ENCODE data around the gene ABTB1.
A peak's percentile ranks its signal among the peaks of the same experiment; 100 is the strongest.

The ABTB1 gene

DNA sequence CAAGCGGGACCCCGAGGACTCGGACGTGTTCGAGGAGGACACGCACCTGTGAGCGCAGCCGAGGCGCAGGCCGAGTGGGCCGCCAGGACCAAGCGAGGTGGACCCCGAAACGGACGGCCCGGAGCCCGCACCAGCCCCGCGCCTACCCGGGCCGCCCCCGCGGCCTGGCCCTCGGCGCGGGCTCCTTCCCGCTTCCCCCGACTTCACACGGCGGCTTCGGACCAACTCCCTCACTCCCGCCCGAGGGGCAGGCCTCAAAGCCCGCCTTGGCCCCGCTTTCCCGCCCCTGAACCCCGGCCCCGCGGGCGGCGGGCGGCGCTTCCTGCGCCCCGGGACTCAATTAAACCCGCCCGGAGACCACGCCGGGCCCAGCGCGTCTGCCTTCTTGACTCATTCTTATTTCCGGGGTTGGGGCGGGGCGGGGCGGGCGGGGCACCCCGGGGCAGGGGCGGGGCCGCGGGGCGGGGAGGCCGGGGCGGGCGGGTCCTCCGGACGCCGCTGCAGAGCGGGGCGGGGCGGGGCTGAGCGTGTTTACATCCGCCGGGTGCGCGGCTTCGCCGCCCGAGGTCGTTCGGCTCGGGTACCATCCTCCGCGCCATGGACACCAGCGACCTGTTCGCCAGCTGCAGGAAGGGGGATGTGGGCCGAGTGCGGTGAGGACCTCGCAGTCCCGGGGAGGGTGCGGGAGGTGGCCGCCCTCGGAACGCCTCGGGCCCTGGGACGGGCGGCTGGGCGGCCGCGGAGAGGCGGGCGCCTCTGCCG, at the start of gene ABTB1:
TSS of gene ABTB1 (plus strand) at position 524 of the 762 bp plus-strand sequence. CDS start at position 598, 74 bp downstream.
- DNase-seq (ENCODE audit: low read depth) = peak; percentile 75

DNA sequence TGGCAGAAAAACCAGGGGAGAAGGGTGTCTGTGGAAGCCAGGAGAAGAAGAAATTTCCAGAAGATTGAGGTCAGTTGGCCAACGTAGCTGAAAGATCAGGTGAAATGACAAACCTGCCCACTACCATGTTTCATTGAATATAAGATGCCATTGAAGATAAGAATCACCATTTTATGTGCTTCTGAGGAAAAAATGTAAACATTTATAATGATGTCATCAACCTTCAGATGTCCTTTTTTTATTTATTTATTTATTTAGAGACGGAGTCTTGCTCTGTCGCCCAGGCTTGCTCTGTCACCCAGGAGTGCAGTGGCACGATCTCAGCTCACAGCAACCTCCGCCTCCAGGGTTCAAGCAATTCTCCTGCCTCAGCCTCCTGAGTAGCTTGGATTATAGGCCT, 48.7 kb upstream of the ABTB1 start:
- DNase-seq (ENCODE audit: low read depth) = no peak

DNA sequence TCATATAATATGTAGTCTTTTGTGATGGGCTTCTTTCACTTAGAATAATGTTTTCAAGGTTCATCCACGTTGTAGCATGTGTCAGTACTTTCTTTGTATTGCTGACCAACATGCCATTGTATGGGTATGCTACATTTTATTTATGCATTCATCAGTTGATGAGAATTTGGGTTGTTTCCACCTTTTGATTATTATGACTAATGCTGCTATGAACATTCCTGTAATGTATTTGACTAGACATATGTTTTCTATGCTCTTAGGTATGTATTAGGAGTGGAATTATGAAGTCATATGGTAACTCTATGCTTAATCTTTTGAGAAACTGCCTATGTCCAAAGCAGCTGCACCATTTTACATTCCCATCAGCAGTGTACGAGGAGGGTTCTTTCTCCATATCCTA, 46.9 kb upstream of the ABTB1 start:
- no peak for DNase-seq (ENCODE audit: low read depth)

DNA sequence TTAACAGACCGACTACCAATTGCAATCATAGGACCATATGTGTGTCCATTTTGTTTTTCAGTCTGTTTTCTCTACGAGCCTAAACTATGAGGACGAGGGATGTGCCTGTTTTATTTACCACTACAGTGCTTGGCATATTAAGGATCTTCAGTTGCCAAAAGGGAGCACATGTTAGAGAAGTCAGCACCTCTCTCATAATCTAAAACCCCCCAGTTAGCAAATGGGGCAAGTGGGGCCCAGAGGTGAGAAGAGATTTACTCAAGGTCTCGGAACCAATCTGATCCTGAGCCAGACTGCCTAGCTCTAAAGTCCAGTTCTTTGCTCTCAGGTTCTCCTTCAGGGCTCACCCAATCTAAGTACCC, 44.3 kb upstream of the ABTB1 start:
- DNase-seq (ENCODE audit: low read depth) = no peak

DNA sequence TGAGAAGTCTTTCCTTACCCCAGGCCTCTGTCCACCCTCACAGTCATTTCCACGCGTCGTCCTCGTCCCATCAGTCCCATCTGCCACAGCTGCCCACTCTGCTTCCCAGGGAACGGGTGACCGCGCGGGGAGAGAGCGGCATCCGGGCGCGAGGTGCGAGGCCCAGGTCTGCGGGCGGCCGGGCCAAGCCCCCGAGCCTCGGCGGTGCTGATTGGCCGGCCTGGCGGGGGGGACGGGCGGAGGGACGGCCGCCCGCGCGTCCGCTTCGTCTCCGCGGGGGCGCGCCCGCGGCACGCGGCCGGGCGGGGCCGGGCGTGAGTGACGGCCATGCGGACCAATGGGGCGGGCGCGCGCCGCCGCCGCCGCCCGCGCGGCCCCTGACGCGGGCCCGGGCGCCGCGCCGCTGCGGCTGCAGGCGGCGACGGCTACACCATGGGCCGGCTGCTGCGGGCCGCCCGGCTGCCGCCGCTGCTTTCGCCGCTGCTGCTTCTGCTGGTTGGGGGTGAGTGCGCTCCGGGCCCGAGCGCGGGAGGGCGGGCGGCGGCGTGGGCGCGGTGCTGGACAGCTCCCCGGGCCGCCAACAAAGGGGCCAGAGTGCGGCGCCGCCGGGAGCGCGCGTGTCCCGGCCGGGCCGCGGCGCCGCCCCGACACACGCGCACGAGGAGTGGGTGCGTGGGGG, 43.8 kb upstream of the ABTB1 start, which contains the start of gene PODXL2:
TSS of gene PODXL2 (plus strand) at position 398 of the 679 bp plus-strand sequence. CDS start at position 433, 35 bp downstream.
- DNase-seq (ENCODE audit: low read depth) = peak; percentile 63

DNA sequence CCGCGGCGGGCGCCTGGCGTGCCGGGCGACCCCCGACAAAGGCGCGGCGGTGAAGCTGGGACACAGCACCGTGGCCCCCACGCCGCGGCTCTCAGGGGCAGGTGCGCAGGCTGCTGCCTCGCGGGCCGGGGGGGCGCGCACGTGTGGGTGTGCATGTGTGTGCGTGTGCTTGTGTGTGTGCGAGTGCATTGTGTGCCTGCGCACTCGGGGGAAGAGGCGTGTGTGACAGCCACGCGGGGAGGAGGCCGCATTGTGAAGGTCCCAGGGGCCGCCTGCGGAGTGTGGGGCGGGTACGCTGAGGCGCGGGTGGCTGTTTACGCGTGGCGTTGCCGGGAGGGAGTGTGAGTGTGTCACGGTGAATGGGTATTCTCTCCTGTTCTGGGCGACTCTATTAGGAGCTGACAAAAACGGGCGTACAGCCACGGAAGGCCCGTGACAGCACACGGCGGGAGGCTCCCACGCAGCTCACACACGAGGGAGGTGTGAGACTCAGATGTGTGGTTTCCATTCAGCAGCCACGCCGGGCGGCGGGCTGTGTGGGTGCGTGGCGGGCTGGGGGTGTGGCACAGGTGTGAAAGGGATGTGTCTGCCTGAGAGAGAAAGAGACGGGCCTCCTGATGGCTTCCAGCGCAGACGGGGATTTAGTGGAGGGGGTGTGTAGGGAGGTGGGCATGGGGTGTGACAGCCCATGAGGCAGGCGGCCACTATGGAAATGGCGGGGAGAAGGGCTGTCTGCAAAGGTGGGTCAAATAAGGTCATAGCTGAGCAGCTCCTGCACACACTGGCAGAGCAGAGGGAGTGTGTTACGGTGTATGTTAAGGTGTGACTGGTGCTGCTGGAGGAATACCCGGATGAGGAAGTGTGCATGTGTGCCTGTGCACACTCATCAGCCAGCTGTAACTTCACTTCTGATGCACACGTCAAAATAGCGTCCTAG, 43.0 kb upstream of the ABTB1 start:
- no peak for DNase-seq (ENCODE audit: low read depth)

DNA sequence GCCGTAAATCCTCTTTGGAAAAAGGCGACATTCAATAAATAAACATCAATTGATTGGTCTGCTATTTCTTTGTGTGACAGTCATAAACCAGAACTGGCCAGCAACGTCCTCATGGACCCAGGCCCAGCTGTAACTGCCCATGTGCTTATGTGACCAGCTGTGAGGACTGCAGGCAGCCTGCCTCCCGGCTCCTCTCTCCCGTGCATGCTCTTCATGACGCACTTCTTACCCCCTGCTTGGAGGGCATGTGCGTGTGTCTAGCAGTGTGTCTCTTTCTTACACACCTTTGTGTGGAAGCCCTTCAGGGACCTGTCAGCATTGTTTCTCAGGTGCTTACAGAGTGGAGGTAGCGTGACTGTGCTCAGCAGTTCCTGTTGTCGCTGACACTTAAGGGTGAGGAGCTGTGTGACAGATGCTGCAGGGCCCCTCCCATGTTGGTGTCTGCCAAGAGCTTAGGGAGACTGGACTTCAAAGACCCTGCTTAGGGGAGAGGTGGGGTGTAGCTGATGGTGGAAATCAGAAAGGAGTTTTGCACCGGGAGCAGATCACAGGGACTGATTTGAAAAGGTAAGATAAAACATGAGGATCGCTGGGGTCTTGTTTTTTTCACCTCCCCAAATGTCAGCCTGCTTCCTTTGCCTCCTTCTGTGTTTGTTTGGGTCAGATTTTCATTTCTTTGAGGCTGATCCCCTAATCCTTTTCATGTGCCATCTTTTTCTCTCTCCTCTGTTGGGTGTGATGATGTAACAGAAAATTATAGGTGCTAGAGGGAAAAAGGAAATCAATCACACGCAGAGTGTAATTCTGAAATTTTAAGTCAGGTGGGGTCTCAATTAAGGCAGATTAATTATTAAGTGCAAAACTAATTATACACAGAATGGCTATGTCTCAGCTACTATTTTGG, 41.7 kb upstream of the ABTB1 start:
- no peak for DNase-seq (ENCODE audit: low read depth)

DNA sequence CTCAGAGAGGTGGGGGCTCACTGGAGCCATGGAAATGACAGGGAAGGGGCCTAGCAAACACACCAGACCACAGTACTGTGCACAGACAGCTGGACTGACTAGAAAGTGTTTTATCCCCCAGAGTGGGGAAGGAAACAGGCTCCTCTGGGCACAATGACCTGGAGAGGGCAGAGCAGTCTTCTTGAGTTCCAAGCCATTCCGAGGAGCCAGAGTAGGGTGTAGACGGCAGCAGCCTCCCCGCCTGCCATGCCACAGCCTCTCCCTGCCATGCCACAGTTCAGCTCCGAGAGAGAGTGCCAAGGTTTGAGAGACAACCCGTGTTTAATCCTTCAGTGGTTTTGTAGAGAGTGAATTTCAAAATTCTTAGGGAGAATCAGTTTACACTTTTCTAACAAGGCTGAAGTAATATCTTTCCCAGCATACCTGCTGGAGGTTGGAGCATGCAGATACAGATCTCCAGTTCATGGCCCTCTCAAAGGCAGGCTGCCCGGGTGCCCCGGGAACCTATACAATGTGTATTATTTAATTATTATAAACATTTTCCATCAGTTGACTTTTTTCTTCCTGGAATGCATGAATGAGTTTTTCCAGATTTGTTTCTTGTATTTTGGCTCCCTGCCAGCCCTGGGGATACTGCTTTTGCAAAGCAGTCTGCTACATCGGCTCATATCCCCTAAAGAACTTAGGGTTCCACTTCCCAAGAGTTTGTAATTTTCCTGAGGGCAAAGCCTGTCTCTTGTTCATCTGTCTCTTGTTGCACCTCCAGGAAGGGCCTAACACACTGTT, 40.5 kb upstream of the ABTB1 start:
- no peak for DNase-seq (ENCODE audit: low read depth)

DNA sequence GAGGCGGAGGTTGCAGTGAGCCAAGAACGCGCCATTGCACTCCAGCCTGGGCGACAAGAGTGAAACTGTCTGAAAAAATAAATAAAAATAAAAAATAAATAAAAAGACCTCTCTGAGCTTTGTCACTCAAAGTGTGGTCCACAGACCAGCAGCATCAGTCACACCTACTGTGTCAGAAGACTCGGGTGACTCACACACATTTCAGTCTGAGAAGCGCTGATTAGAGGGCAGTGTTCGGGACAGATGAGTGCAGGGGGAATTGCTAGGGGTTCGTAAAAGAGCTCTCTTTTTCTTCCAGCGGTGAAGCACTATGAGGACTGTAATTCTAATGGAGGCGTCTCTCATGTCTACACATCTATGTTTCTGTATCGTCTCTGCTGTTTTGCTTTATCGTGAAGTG, 38.1 kb upstream of the ABTB1 start:
- no peak for DNase-seq (ENCODE audit: low read depth)

DNA sequence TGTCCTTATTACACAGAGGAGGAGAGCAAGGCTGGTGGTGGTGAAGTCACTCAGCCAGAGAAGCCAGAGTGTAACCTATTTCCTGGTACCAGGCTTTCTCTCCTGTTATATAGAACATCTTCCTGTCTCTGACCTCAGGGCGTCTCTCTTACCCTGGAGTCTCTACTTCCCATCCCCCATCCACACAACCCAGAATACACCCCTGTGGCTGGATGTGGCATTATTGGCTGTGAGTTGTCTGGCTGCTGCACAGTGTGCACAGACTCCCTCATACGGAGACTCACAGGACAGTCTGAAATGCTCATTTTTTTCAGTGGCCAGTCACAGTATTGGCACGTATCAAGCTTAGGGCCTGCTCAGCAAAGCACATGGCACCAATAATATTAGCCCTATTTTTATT, 35.2 kb upstream of the ABTB1 start:
- DNase-seq (ENCODE audit: low read depth) = no peak

DNA sequence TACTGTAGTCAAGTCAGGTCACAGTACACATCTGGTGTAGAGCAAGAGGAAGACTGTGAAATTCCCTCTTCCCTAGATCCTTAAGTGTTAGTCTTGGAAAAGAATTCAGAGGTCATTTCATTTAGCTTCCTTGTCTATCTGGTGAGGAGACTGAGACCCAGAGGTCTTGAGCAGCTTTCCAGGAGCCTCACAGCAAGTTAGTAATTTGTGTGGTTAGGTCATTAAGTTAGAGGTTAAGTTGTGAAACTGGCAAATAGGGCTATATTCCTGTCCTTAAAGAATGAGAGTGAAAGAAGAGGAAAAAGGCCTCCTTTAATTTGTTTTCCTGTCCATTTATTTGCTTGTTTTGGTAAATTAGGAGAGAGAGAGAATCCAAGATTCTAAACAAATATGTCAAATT, 34.8 kb upstream of the ABTB1 start:
- no peak for DNase-seq (ENCODE audit: low read depth)

DNA sequence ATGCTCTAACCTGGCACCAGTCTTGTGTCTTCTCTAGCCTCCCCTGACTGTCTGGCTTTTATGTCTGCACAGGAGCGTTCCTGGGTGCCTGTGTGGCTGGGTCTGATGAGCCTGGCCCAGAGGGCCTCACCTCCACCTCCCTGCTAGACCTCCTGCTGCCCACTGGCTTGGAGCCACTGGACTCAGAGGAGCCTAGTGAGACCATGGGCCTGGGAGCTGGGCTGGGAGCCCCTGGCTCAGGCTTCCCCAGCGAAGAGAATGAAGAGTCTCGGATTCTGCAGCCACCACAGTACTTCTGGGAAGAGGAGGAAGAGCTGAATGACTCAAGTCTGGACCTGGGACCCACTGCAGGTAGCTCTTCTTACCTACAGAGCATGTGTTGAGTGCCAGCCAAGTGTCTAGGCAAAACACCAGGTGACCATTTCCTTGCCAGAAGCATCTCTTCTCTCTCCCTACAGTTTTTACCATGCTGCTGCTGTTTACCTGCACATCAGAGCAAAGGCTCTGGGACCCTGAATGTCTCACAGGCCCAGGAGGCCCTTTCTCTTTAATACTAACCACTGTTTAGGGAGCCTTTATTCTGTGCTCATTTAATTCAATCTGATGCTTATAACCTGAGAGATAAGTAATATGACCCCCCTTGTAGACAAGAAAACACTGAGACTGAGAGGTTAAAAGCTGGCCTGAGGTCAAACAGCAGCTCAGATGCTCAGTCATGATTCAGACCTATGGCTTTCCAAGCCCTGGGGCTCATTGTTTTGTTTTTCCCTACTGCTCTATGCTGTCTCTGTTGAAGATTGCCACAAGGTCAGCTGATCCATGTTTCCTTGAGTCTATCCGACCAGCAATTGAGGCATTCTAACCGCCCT, 33.3 kb upstream of the ABTB1 start:
- peak; percentile 74 for DNase-seq (ENCODE audit: low read depth)

DNA sequence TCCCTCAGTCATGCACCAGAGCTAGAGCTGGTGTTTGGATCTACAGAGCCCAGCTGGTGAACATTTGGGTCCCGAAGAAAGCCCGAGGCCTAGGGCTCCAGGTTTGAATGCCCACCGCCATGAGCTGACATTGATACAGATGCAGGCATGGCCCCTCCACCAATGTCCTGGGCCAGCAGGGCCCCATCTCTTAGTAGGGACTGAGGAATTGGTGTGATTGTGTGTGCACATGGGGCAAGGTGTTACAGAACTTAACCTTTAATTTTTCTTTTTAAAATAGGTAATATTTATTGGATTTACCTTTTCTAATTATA, 32.8 kb upstream of the ABTB1 start:
- DNase-seq (ENCODE audit: low read depth) = no peak

DNA sequence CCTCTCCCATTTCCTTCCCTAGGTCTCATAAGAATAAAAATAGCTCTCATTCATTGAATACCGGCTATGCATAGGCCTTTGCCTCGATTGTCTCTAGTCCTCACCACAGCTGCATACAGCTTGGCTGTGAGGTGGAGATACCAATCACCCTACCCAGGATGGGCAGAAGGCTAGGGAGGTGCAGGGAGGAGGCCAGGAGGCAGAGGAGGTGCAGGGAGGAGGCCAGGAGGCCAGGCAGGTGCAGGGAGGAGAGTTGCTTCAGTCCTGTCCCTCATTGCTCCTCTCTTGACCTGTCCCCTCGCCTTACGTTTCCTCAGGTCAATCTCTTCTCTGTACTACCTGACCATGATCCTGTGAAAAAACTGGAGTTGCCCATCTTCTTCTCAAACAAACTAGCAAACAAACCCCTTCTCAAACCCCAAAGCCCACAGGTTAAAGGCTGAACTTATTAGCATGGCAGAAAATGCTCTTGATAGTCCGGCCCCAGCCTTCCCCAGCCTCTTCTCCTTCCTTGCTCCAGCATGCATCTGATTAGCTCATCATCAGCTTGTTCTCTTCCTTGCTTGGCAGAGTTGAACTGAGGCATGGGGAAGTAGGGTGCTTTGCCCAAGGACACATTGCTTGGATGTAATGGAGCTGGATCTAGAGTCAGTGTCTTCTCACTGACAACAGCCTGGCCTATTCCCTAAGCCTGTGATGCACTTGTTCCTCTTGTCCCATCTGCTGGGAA, 27.9 kb upstream of the ABTB1 start:
- DNase-seq (ENCODE audit: low read depth) = no peak

DNA sequence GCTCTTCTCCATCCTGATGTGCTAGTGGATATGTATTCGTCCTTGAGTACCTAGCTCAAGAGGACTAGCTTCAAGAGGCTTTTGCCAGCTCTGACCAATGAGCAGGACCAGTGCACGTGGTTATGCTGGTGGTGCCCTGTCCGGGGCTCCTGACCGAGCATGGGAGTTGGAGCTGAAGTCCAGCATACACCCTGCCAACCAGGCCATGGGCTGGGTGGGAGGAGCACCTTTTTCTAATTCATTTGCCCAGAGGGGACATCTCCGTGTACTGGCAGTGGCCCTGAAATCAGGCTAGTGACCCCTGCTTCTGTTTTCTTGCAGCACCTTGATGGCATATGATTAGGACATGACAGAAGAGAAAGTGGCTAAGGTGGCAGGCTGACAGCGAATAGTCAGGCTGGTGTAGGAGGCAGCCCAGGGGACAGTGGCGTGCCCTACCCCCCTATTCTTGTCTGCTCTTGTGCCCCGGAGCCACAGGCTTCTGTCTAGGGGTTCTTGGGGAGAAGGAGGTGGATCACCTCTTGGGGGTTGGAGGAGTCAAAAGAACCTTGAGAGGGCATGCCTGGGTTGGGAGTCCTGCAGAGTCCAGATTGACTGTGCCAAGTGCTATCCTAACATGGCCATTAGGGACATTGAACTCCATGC, 27.3 kb upstream of the ABTB1 start:
- no peak for DNase-seq (ENCODE audit: low read depth)

DNA sequence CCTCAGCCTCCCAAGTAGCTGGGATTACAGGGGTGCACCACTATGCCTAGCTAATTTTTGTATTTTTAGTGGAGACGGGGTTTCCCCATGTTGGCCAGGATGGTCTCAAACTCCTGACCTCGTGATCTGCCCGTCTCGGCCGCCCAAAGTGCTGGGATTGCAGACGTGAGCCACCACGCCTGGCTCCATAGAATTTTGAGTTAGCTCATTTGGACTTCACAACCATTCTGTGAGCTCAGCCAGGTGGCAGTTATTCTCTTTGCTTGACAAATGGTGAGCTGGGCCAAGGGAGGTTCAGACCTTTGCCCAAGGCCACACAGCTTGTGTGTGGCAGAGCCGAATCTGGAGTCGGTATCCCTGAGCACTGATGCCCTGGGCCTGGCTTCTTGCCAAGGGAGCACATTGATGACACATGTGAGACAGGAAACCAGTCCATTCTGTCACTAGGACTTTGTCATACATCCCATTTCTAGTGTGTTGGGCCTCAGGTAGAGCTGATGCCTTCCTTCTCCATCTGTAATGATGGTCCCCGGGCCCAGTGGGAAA, 26.2 kb upstream of the ABTB1 start:
- DNase-seq (ENCODE audit: low read depth) = no peak

DNA sequence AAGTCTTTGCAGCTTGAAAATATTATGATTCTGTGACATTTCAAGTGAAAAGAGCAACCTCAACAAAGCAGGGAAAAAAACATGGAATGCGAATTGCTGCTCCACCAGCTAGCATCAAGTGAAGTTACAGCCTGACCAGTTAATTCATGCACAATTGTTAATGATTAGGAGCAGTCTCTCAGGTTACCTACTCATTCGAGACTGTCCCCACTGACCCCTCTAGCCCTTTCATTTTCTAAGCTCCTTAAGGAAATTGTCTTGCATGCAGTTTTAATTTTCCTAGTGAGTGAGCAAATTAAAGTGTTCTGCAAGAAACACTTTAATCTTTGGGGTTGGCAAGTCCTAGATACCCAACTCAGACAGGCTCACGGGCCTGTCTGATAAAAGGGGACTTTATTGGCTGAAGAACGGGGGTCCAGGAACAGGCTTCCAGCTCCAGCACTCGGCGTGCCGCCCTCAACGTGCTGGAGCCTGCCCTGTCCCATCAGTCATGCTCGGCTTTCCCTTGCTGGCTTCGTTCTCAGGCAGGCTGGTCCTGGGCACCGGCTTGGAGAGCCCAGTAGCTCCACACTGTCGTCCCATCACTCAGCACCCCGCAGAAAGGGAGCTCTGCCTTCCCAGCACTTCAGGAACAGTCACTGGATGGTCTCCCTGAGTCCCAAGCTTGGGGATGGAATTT, 25.4 kb upstream of the ABTB1 start:
- no peak for DNase-seq (ENCODE audit: low read depth)

DNA sequence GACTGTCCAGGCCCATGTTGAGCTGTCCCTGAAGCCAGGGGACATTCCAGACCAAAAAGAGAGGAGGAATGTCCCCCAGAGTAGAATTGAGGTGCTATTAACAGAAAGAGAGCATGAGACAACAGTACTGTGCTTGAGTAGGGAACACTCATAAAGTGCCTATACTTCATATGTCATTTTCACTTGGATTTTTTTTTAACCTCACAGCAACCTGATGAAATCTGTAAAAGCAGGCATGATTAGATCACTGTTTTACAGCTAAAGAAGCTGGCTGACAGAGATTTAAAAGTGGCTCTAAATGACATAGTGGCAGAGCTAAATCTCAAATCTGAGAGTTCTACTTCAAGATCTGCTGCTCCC, 24.9 kb upstream of the ABTB1 start:
- DNase-seq (ENCODE audit: low read depth) = no peak
